ENCODE results near the gene ZRANB1. TPM values are rescaled to one million over a fixed set of nuclear protein-coding genes. Genes with fewer than 3 reads are reported as not detected.
A peak's percentile ranks its signal among the peaks of the same experiment; 100 is the strongest.

The ZRANB1 gene
- 18.8 and 24.5 TPM in 2 replicates for total RNA-seq (ENCODE audit: low replicate concordance)
- long read RNA-seq, full-length matches to known transcripts, result 5 of 16 reads
- long read RNA-seq, partial matches to known transcripts, result 6 of 16 reads
- long read RNA-seq, other reads (novel, unspliced or antisense), result 5 of 16 reads

DNA sequence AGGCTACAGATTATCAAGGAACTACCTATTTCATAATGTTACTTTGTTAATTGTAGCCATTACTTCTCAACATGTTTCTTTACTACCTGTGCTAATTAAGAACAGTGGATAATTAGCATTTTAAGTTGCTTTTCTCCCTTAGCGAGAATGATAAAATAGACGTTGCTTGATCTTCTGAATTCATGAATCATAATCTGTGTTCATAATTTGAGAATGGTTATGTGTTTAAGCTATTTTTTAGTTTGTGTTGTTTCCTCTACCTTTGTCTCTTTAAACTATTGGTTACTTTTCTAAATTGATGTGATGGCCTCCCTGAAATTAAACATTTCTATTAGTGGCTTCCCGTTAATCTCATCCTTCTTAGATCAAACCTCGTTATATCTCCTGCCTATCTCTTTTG is at the start of gene ZRANB1:
ZRANB1 (plus strand) TSS at position 301 of the 400 bp plus-strand sequence. CDS start 371 bp downstream, outside the sequence.
- H3K27ac Mint-ChIP-seq, result no peak within 1 kb of the TSS
- TF ChIP-seq, protein P1, sequence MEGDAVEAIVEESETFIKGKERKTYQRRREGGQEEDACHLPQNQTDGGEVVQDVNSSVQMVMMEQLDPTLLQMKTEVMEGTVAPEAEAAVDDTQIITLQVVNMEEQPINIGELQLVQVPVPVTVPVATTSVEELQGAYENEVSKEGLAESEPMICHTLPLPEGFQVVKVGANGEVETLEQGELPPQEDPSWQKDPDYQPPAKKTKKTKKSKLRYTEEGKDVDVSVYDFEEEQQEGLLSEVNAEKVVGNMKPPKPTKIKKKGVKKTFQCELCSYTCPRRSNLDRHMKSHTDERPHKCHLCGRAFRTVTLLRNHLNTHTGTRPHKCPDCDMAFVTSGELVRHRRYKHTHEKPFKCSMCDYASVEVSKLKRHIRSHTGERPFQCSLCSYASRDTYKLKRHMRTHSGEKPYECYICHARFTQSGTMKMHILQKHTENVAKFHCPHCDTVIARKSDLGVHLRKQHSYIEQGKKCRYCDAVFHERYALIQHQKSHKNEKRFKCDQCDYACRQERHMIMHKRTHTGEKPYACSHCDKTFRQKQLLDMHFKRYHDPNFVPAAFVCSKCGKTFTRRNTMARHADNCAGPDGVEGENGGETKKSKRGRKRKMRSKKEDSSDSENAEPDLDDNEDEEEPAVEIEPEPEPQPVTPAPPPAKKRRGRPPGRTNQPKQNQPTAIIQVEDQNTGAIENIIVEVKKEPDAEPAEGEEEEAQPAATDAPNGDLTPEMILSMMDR (conservative IDR thresholded peaks at IDR 0.05), result no peak

DNA sequence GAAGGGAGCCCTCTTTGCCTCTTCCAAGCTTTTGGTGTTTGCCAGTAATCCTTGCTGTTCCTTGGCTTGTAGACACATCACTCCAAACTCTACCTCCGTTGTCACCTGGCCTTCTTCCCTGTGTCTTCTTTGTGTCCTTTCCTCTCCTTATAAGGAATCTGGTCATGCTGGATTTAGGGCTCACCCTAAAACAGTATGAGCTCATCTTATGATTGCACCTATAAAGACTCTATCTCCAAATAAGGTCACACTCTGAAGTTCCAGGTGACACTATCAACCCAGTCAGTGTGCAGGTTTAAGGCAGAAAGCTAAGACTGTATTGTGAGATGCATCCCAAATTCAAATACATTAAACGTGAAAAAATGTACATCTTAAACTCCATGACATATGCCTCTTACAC is 49.0 kb upstream of the ZRANB1 start:
- H3K36me3 Mint-ChIP-seq, result no peaks in the 10 kb centered on the region
- no peaks in the 10 kb centered on the region for H3K9me3 Mint-ChIP-seq
- no peaks in the 10 kb centered on the region for H3K4me1 Mint-ChIP-seq (ENCODE audit: unreplicated experiment)
- no peaks in the 10 kb centered on the region for H3K27me3 Mint-ChIP-seq
- DNase-seq (ENCODE audit: extremely low spot score, unreplicated experiment), result no peak
- peak overlapping the region; percentile 64 for H3K27ac Mint-ChIP-seq
- H3K4me3 Mint-ChIP-seq, result no peak overlapping the region
- TF ChIP-seq, protein P1 (conservative IDR thresholded peaks at IDR 0.05), result no peak

More for the DNA sequence above, at the start of gene ZRANB1:
- no peaks in the 10 kb centered on the region for H3K27me3 Mint-ChIP-seq
- H3K9me3 Mint-ChIP-seq, result no peaks in the 10 kb centered on the region
- no peak for DNase-seq (ENCODE audit: extremely low spot score, unreplicated experiment)
- H3K36me3 Mint-ChIP-seq, result peaks cover 14% of the 10 kb centered on the region
- H3K4me3 Mint-ChIP-seq, result no peak within 1 kb of the TSS
- H3K4me1 Mint-ChIP-seq (ENCODE audit: unreplicated experiment), result peaks cover 22% of the 10 kb centered on the region

DNA sequence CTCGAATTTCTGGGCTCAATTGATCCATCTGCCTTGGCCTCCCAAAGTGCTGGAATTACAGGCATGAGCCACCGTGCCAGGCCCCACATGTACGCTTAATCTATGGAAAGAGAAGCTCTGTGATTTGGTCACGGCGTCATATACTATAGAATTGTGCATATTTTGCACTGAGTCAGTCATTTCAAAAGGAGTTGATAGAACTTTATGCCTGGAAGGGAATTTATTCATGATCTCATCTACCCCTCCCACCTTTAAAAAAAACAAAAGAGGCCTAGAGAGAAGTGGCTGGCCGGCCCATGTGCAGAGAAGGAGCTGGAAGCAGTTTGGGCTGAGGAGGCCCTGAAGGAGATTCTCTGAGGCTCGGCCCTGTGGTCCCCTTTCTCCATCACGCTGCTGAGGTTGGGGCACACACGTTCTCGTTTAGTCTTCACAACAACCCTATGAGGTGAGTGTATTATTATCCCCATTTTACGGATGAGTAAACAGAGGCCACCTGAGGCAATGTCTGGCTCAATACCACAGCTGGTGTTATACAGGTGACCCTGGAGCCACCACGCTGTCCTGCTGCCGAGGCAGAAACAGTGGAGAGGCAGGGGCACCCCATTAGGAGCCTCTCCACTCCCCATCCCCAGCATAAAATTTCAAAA is 47.2 kb upstream of the ZRANB1 start:
- Mint-ChIP-seq H3K4me3 (no peak overlapping the region), H3K36me3 (no peaks in the 10 kb centered on the region), H3K9me3 (no peaks in the 10 kb centered on the region), H3K4me1 (ENCODE audit: unreplicated experiment) (peaks cover 4% of the 10 kb centered on the region), H3K27me3 (no peaks in the 10 kb centered on the region), H3K27ac (no peak overlapping the region)
- DNase-seq (ENCODE audit: extremely low spot score, unreplicated experiment), result no peak
- TF ChIP-seq, protein P1 (conservative IDR thresholded peaks at IDR 0.05), result no peak

DNA sequence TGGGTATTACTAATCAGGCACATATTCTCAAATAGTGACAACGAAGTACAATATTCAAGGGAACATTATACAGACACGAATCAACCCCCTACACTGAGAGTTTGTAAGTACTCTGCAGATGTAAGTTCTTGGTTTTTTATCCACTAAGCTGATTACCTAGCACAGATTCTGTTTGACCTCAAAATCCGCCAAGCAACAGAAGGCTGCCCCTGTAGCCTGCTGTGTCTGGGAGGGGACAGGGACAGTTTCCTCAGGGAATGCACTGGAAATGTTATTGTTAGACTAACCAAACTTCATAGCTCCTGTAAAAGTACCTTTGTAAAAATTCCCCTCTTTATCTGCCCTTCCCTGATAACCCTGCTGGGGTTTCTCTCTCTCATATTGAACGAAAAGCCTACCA is 45.2 kb upstream of the ZRANB1 start:
- Mint-ChIP-seq H3K27ac (no peak overlapping the region), H3K4me1 (ENCODE audit: unreplicated experiment) (peaks cover 4% of the 10 kb centered on the region), H3K27me3 (no peaks in the 10 kb centered on the region), H3K9me3 (no peaks in the 10 kb centered on the region), H3K36me3 (no peaks in the 10 kb centered on the region), H3K4me3 (no peak overlapping the region)
- no peak for DNase-seq (ENCODE audit: extremely low spot score, unreplicated experiment)
- TF ChIP-seq, protein P1 (conservative IDR thresholded peaks at IDR 0.05), result no peak

DNA sequence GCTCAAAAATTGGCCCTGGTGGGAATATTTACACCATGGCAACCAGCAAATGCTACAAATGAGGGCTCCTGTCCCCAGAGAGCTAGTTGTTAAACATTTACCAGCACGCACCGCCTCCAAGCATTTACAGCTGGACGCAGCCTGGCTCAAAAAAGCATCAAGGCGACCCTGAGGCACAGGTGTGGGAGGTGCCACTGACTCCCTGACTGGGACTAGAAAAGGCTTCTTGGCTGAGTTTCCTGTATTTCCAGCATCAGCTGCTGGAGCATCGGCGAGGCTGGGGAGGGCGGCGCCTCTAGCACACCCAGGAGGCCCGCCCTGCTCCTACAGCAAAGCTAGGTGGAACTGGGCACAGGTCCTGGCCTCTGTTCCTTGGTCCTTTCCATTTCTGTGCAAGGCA is 43.5 kb upstream of the ZRANB1 start:
- H3K36me3 Mint-ChIP-seq, result no peaks in the 10 kb centered on the region
- no peak overlapping the region for H3K27ac Mint-ChIP-seq
- H3K9me3 Mint-ChIP-seq, result no peaks in the 10 kb centered on the region
- TF ChIP-seq, protein P1 (conservative IDR thresholded peaks at IDR 0.05), result no peak
- no peak overlapping the region for H3K4me3 Mint-ChIP-seq
- no peak for DNase-seq (ENCODE audit: extremely low spot score, unreplicated experiment)
- peaks cover 14% of the 10 kb centered on the region for H3K4me1 Mint-ChIP-seq (ENCODE audit: unreplicated experiment)
- no peaks in the 10 kb centered on the region for H3K27me3 Mint-ChIP-seq
